RWPE2 (cell line): ENCODE results near the gene ITGA2B.
A peak's percentile ranks its signal among the peaks of the same experiment; 100 is the strongest.

Experiments used
- ATAC-seq: fragments of 200-7000 bp; cut with Tn5 transposase; 3 replicates; pipeline ENCODE4 v1.9.1; 2021; ENCODE audit warnings: low read depth
- DNase-seq: peaks from one replicate; pipeline ENCODE4 v3.0.0-alpha.2; 2020; ENCODE audit warnings: low spot score
- H3K27ac ChIP-seq: fragments of 450-650 bp; 2 replicates; pipeline ENCODE4 v1.5.1; 2017; ENCODE audit warnings: mild to moderate bottlenecking; ENCODE audit not compliant: poor library complexity, severe bottlenecking
- H3K27me3 ChIP-seq: fragments of 250-450 bp; sonication (Bioruptor Pico); 2 replicates; pipeline ENCODE4 v1.5.1; 2021; ENCODE audit warnings: mild to moderate bottlenecking, moderate library complexity; ENCODE audit not compliant: insufficient read depth, poor library complexity, severe bottlenecking
- H3K36me3 ChIP-seq: fragments of 250-450 bp; sonication (Bioruptor Pico); 2 replicates; pipeline ENCODE4 v1.5.1; 2020; ENCODE audit warnings: low read depth, mild to moderate bottlenecking, moderate library complexity
- H3K4me1 ChIP-seq: fragments of 250-450 bp; sonication (Bioruptor Pico); 2 replicates; pipeline ENCODE4 v1.5.1; 2021; ENCODE audit warnings: mild to moderate bottlenecking, moderate library complexity; ENCODE audit not compliant: insufficient read depth, poor library complexity, severe bottlenecking
- H3K4me3 ChIP-seq: fragments of 250-450 bp; sonication (Bioruptor Pico); 2 replicates; pipeline ENCODE4 v1.5.1; 2021; ENCODE audit warnings: mild to moderate bottlenecking, moderate library complexity; ENCODE audit not compliant: severe bottlenecking
- H3K9me3 ChIP-seq: fragments of 250-450 bp; sonication (Bioruptor Pico); 2 replicates; pipeline ENCODE4 v1.5.1; 2021; ENCODE audit warnings: mild to moderate bottlenecking, moderate library complexity; ENCODE audit not compliant: severe bottlenecking
- CTCF ChIP-seq: fragments of 450-650 bp; IDR thresholded peaks from one replicate; pipeline ENCODE4 v1.5.1; 2017; ENCODE audit warnings: mild to moderate bottlenecking, moderate library complexity; ENCODE audit not compliant: poor library complexity, severe bottlenecking

The ITGA2B gene

DNA sequence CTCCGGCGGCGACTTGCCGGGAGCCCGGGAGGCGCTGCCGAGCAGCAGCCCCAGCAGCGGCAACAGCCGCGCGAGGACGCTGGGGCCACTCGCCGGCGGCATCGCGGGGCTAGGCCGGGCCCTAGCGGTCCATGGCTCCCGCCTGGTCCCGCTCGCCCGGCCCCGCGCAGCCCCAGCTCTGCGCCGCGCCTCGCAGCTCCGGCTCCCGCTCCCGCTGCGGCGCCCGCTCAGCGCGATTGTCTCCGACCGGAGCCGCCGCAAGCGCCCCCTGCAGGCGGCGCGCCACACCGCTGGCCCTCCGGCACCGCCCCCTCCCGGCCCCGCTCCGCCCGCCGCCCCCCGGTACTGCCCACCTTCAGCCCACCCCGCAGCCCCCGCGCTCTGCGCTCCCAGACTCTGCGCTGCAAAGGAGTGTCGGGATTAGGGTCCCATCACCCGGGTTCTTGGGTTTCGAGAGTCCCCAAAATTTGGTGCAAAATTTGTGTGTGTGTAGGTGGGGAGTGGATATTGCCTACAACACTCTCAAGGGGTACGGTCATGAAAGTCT lies 25.8 kb downstream of the ITGA2B start, which contains the start of gene FAM171A2:
Gene FAM171A2, minus strand, starts transcription at position 241 of the 547 bp plus-strand sequence. Its CDS starts 139 bp downstream, at position 102.
- H3K27me3 ChIP-seq = no peaks in the 10 kb centered on the region
- peak; percentile 95 for TF ChIP-seq CTCF
- ATAC-seq (peak; percentile 65), DNase-seq (no peak)
- H3K36me3 ChIP-seq = no peaks in the 10 kb centered on the region
- no peaks in the 10 kb centered on the region for H3K9me3 ChIP-seq
- H3K4me1 ChIP-seq = no peaks in the 10 kb centered on the region
- H3K4me3 ChIP-seq = peak within 1 kb of the TSS; percentile 72
- no peak within 1 kb of the TSS for H3K27ac ChIP-seq

DNA sequence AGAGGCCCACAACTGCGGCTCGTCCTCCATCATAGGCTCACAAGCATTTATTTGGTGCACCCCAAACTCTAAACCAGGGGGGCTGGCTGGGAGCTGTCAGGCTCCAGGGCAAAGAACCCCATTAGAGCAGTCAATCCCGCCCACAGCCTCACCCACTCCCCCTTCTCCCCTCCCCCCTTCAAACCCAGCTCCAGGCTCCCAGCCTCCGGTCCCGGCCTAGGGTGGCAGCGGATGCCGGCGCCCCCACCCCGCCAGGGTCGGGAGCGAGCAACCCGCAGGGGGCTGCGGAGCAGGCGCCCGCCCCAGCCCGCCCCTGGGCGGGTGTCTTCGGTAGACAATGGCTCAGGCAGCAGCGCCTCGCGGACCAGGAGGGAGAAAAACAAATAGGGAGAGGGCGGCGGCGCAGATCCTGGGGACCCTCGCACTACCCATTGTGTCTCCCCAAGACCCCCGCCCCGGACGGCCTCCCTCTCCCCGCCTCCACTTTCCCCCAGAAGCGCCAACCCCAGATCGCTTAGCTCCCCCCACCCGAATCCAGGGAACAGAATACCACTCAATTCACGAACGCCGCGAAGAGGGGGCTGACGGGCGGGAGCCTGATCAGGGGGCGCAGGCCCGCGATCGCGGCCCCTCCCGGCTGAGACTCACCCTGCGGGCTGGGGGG lies 26.4 kb downstream of the ITGA2B start:
- H3K27me3 ChIP-seq = no peaks in the 10 kb centered on the region
- H3K9me3 ChIP-seq = no peaks in the 10 kb centered on the region
- H3K4me1 ChIP-seq = no peaks in the 10 kb centered on the region
- TF ChIP-seq CTCF = no peak
- peak overlapping the region; percentile 72 for H3K4me3 ChIP-seq
- DNase-seq (no peak), ATAC-seq (peak; percentile 32; the same call in 2 of the 3 replicates)
- H3K27ac ChIP-seq = no peak overlapping the region
- no peaks in the 10 kb centered on the region for H3K36me3 ChIP-seq

DNA sequence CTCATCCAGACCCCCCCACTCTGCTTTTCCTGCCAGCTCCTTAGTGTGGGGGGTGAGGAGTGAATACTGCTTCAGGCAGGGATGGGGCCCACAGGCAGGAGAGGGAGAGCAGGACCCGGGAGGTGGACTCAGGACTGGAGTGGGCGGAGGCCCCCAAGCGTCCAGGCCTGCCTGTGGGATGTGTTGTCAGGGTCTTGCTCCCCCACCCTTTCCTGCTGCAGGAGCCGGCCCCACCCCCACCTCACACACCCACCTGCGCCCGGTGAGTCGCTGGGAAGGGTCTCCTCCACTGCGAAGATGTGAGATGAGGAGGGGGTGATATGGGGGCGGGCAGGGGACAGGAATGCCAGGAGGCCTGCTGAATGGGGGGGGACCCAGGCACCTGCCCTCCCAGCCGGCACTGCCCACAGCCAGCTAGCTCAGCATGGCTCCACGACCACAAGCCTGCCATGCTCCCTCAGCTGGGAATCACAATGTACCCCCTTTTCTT lies 26.9 kb downstream of the ITGA2B start:
- H3K27ac ChIP-seq = no peak overlapping the region
- no peaks in the 10 kb centered on the region for H3K9me3 ChIP-seq
- no peaks in the 10 kb centered on the region for H3K36me3 ChIP-seq
- H3K27me3 ChIP-seq = no peaks in the 10 kb centered on the region
- no peaks in the 10 kb centered on the region for H3K4me1 ChIP-seq
- DNase-seq (no peak), ATAC-seq (no peak)
- no peak for TF ChIP-seq CTCF
- H3K4me3 ChIP-seq = peak overlapping the region; percentile 72

- ATAC-seq (no peak), DNase-seq (no peak)
- no peaks in the 10 kb centered on the region for H3K4me1 ChIP-seq
- no peak overlapping the region for H3K4me3 ChIP-seq
- H3K27me3 ChIP-seq = no peaks in the 10 kb centered on the region
- no peak overlapping the region for H3K27ac ChIP-seq
- no peak for TF ChIP-seq CTCF
- H3K36me3 ChIP-seq = no peaks in the 10 kb centered on the region
- no peaks in the 10 kb centered on the region for H3K9me3 ChIP-seq
Measured at GRCh38 chr17:44361292-44362260, 27.9 kb downstream of the ITGA2B start.
